AG04449 (cell line): Measurements from ENCODE around the gene CADM1.

ENCODE experiments used
- CTCF ChIA-PET: fragments of 350-600 bp; formaldehyde crosslinking; extraction: SDS; loops from one replicate; lab custom pipeline; 2021; ENCODE audit warnings: antibody characterized with exemption; lab: Yijun Ruan, JAX
- POLR2A ChIA-PET: fragments of 400-600, 350-600 bp; formaldehyde crosslinking; extraction: SDS; loops from one replicate; lab custom pipeline; 2020; ENCODE audit warnings: antibody characterized with exemption, inconsistent platforms; lab: Yijun Ruan, JAX
- DNase-seq: peaks from one replicate; pipeline ENCODE4 v3.0.0-alpha.2; 2010; ENCODE audit warnings: low read depth, low spot score
- H3K4me3 ChIP-seq: 2 replicates; pipeline ENCODE4 v1.5.1; 2011; ENCODE audit warnings: low read depth, mild to moderate bottlenecking, control low read depth, low read length
- CTCF ChIP-seq: IDR thresholded peaks from one replicate; pipeline ENCODE4 v1.5.1; 2011; ENCODE audit warnings: mild to moderate bottlenecking, moderate library complexity, low read length, control low read depth, inconsistent platforms; ENCODE audit not compliant: insufficient read depth; ENCODE audit errors: missing control alignments

CADM1 gene

GRCh38 chr11:115469361-115469760 lies 34.9 kb downstream of the CADM1 start:
- POLR2A ChIA-PET, result no interaction called here
- CTCF ChIA-PET, result interaction anchor here (1.2 kb wide), 1 partner anchor 12 kb away, joined by 3 read pairs; no protein-coding TSS in a partner anchor
- no peak for DNase-seq
- TF ChIP-seq CTCF, result no peak
- no peak overlapping the region for H3K4me3 ChIP-seq

- ChIA-PET CTCF (interaction anchor here (1.2 kb wide), 1 partner anchor 132 kb away, joined by 4 read pairs; no protein-coding TSS in a partner anchor), POLR2A (no interaction called here)
Observed at GRCh38 chr11:115466122-115466521, 38.1 kb downstream of the CADM1 start.

GRCh38 chr11:115464269-115464668 lies 39.9 kb downstream of the CADM1 start:
- H3K4me3 ChIP-seq, result no peak overlapping the region
- CTCF ChIA-PET, result no interaction called here
- no peak for TF ChIP-seq CTCF
- POLR2A ChIA-PET, result interaction anchor here (0.6 to 1.3 kb wide), 2 partner anchors 29 to 40 kb away, joined by 3 to 6 read pairs; partner anchors contain the start of gene CADM1
- DNase-seq, result no peak

More at GRCh38 chr11:115466122-115466521, 38.1 kb downstream of the CADM1 start:
- H3K4me3 ChIP-seq, result no peak overlapping the region
- DNase-seq, result no peak
- TF ChIP-seq CTCF, result no peak

- CTCF ChIA-PET, result interaction anchor here (1.1 kb wide), 2 partner anchors 18 to 41 kb away, joined by 3 to 4 read pairs; partner anchors contain the start of gene CADM1
- POLR2A ChIA-PET, result interaction anchor here (1.3 kb wide), 1 partner anchor 41 kb away, joined by 6 read pairs; the partner anchor contains the start of gene CADM1
- no peak overlapping the region for H3K4me3 ChIP-seq
Observed at GRCh38 chr11:115463606-115464005, 40.6 kb downstream of the CADM1 start.

GRCh38 chr11:115462757-115463156 lies 41.5 kb downstream of the CADM1 start:
- no peak for DNase-seq
- no peak for TF ChIP-seq CTCF
- CTCF ChIA-PET, result interaction anchor here (1.1 kb wide), 2 partner anchors 19 to 42 kb away, joined by 3 to 4 read pairs; partner anchors contain the start of gene CADM1
- POLR2A ChIA-PET, result no interaction called here
- H3K4me3 ChIP-seq, result no peak overlapping the region

More at GRCh38 chr11:115463606-115464005, 40.6 kb downstream of the CADM1 start:
- no peak for DNase-seq
- TF ChIP-seq CTCF, result no peak

- H3K4me3 ChIP-seq, result no peak overlapping the region
- no peak for DNase-seq
- no peak for TF ChIP-seq CTCF
- ChIA-PET POLR2A (no interaction called here), CTCF (no interaction called here)
Observed at GRCh38 chr11:115462004-115462541, 42.1 kb downstream of the CADM1 start.
